B cell (primary cell): ENCODE data around the gene DDX21. TPM values are rescaled to one million over a fixed set of nuclear protein-coding genes. Genes with fewer than 3 reads are reported as not detected.
A peak's percentile ranks its signal among the peaks of the same experiment; 100 is the strongest.

Source experiments
- ATAC-seq: fragments of 200-7000 bp; cut with Tn5 transposase; one replicate; pipeline ENCODE4 v1.10.0; 2021; ENCODE audit warnings: low read depth, mild to moderate bottlenecking, moderate number of reproducible peaks, moderate library complexity
- CTCF ChIA-PET: fragments of 350-600 bp; sonication (Branson Sonifier 250); formaldehyde crosslinking; loops from one replicate; lab custom pipeline; 2021; ENCODE audit warnings: antibody characterized with exemption, inconsistent platforms; lab: Charles Lee
- POLR2A ChIA-PET: fragments of 350-600 bp; sonication (Branson Sonifier 250); formaldehyde crosslinking; loops from one replicate; lab custom pipeline; 2021; ENCODE audit warnings: antibody characterized with exemption; lab: Charles Lee
- DNase-seq: peaks from one replicate; pipeline ENCODE4 v3.0.0; 2013
- H2AFZ ChIP-seq: 2 replicates; pipeline ENCODE4 v1.6.1; 2012; ENCODE audit warnings: mild to moderate bottlenecking, low read depth, low read length; ENCODE audit not compliant: insufficient read depth, poor library complexity, severe bottlenecking
- H3K27ac ChIP-seq, 2 donors: 1 replicate in 1 of 2; 2 replicates in 1 of 2; pipeline ENCODE4 v1.5.1; 2012 to 2013; ENCODE audit warnings: low read length in 2 of 2, mild to moderate bottlenecking in 2 of 2, moderate library complexity in 1 of 2
- H3K27me3 ChIP-seq, 4 experiments: fragments of 200-600 bp in 1 of 4; sonication (generic) in 1 of 4; replicated peaks in 1 of 4; 1 replicate in 2 of 4; 2 replicates in 2 of 4; pipeline versions ENCODE4 v1.6.1 to v1.7.0; 2013 to 2016; ENCODE audit warnings: low read length in 3 of 4, mild to moderate bottlenecking in 2 of 4, mixed read lengths in 1 of 4, moderate library complexity in 1 of 4; ENCODE audit not compliant: insufficient read depth in 4 of 4, control insufficient read depth in 3 of 4; ENCODE audit errors: control extremely low read depth in 1 of 4
- H3K36me3 ChIP-seq, 2 experiments: replicated peaks in 1 of 2; 1 replicate in 1 of 2; 2 replicates in 1 of 2; pipeline versions ENCODE4 v1.6.1 to v1.7.1; 2013; ENCODE audit warnings: low read length in 1 of 2; ENCODE audit not compliant: insufficient read depth in 2 of 2, control insufficient read depth in 1 of 2; ENCODE audit errors: control extremely low read depth in 1 of 2, extremely low read depth in 1 of 2
- H3K4me1 ChIP-seq, 2 donors: fragments of 200-600 bp in 1 of 2; sonication (generic) in 1 of 2; 1 replicate in 1 of 2; 2 replicates in 1 of 2; pipeline versions ENCODE4 v1.5.1 to v1.6.1; 2013 to 2017; ENCODE audit warnings: low read length in 2 of 2; ENCODE audit not compliant: control insufficient read depth in 2 of 2, insufficient read depth in 2 of 2
- H3K4me2 ChIP-seq: replicated peaks from 2 replicates; pipeline ENCODE3; 2012; ENCODE audit warnings: mild to moderate bottlenecking, low read depth, low read length; ENCODE audit not compliant: poor library complexity, severe bottlenecking
- H3K4me3 ChIP-seq, 5 experiments: fragments of 200-600 bp in 1 of 5; sonication (generic) in 1 of 5; 1 replicate in 3 of 5; 2 replicates in 2 of 5; pipeline versions ENCODE4 v1.5.1 to v1.7.0; 2011 to 2016; ENCODE audit warnings: low read length in 4 of 5, mild to moderate bottlenecking in 4 of 5, low read depth in 2 of 5, control low read depth in 1 of 5, moderate library complexity in 1 of 5; ENCODE audit not compliant: insufficient read depth in 1 of 5; ENCODE audit errors: control extremely low read depth in 1 of 5, extremely low read depth in 1 of 5
- H3K79me2 ChIP-seq: fragments of 200-600 bp; sonication (generic); one replicate; pipeline ENCODE4 v1.6.0; 2016; ENCODE audit warnings: low read length; ENCODE audit not compliant: control insufficient read depth, insufficient read depth
- H3K9ac ChIP-seq: fragments of 200-600 bp; sonication (generic); 2 replicates; pipeline ENCODE4 v1.6.1; 2017; ENCODE audit warnings: mild to moderate bottlenecking, low read length, moderate library complexity
- H3K9me3 ChIP-seq, 3 donors: one replicate each; pipeline versions ENCODE4 v1.6.1 to v1.7.1; 2013; ENCODE audit warnings: low read length in 2 of 3; ENCODE audit not compliant: control insufficient read depth in 2 of 3, insufficient read depth in 1 of 3; ENCODE audit errors: control extremely low read depth in 1 of 3
- H4K20me1 ChIP-seq: 2 replicates; pipeline ENCODE4 v1.6.0; 2012; ENCODE audit warnings: mild to moderate bottlenecking, low read length; ENCODE audit not compliant: insufficient read depth, control insufficient read depth, poor library complexity, severe bottlenecking
- H3K27ac Mint-ChIP-seq: one replicate; pipeline ENCODE4 v1.8.0; 2021; ENCODE audit warnings: mixed read lengths
- H3K27me3 Mint-ChIP-seq: one replicate; pipeline ENCODE4 v1.8.0; 2021; ENCODE audit warnings: mixed read lengths
- H3K4me1 Mint-ChIP-seq: one replicate; pipeline ENCODE4 v1.8.0; 2021; ENCODE audit warnings: mixed read lengths
- H3K4me3 Mint-ChIP-seq: one replicate; pipeline ENCODE4 v1.8.0; 2021; ENCODE audit warnings: mixed read lengths
- H3K9me3 Mint-ChIP-seq: one replicate; pipeline ENCODE4 v1.8.0; 2022; ENCODE audit warnings: mixed read lengths; ENCODE audit not compliant: insufficient read depth
- EZH2 ChIP-seq: IDR thresholded peaks from 2 replicates; pipeline ENCODE4 v1.6.1; 2012; ENCODE audit warnings: borderline replicate concordance, low read depth, mild to moderate bottlenecking, moderate library complexity, low read length; ENCODE audit not compliant: insufficient read depth, poor library complexity, severe bottlenecking
- WGBS: methylation state at CpG from one replicate; pipeline ENCODE4 v1.1.5; 2013; ENCODE audit warnings: missing lambda C conversion rate; ENCODE audit not compliant: insufficient coverage; 5-methylcytosine and 5-hydroxymethylcytosine counted together
- intact Hi-C: fragments of 100-400 bp; cut with micrococcal nuclease; formaldehyde crosslinking; loops from one replicate; pipeline ENCODE4 v1.10.0; 2022
- polyA plus RNA-seq: library from polyadenylated mRNA; depleted of rRNA; stranded (reverse); fragments of >200 nt; gene quantifications from 2 replicates; pipeline ENCODE4 v1.2.3, GENCODE V29; 2012
- total RNA-seq, 2 donors: library from RNA; stranded (reverse); fragments of 120-200 nt in 1 of 2; gene quantifications; 1 replicate in 1 of 2; 2 replicates in 1 of 2; pipeline versions ENCODE4 v1.2.3 to v1.2.4, GENCODE V29; 2013 to 2022
- TF ChIP-seq, protein P1 (sequence below): fragments of 200-600 bp; IDR thresholded peaks from one replicate; pipeline ENCODE4 v1.8.0; 2022; ENCODE audit warnings: antibody characterized with exemption, mild to moderate bottlenecking

DDX21 gene
- total and polyA plus RNA-seq, 2 donors (not counting 1 experiment from before 2014, with no cell fraction given): 17.8 to 43.5 TPM

DNA sequence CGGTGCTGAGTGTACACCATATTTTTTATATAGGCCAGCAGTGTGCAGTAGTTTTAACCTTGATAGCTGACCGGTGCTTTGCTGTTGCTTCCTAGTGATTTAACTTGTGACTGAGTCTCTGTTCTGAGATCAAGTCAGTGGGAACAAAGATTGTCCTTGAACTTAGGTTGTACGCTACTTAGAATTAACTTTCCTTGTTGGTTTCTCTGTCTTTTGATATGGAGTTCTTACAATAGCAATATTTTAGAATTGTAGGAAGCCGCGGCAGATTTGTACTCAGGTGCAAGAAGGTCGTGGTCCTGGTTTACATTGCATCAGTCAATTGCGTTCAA, 1.3 kb downstream of the DDX21 start:
- peaks cover 7 to 32% of the 10 kb centered on the region in 2 donors for H3K4me1 ChIP-seq
- peaks cover 67% of the 10 kb centered on the region for H3K79me2 ChIP-seq
- peak overlapping the region; percentile 68 to 99 (median 94) for H3K4me3 ChIP-seq
- Mint-ChIP-seq H3K9me3 (no peaks in the 10 kb centered on the region), H3K27me3 (no peaks in the 10 kb centered on the region), H3K4me3 (peak overlapping the region; percentile 94), H3K27ac (peak overlapping the region; percentile 95), H3K4me1 (peaks cover 40% of the 10 kb centered on the region)
- no peak overlapping the region for H2AFZ ChIP-seq
- ATAC-seq (no peak), DNase-seq (no peak)
- H3K9ac ChIP-seq: peak overlapping the region; percentile 99
- peaks cover 0 to 22% of the 10 kb centered on the region in 2 experiments for H3K36me3 ChIP-seq
- WGBS: 71% methylated on average over 2 of the region's 7 CpGs
- no peaks in the 10 kb centered on the region for H3K9me3 ChIP-seq
- H4K20me1 ChIP-seq: peaks cover 33% of the 10 kb centered on the region
- ChIA-PET CTCF (interaction anchor here (3.1 kb wide), 1 partner anchor 137 kb away, joined by 47 read pairs; no protein-coding TSS in a partner anchor), POLR2A (interaction anchor here (3.1 kb wide), 1 partner anchor 56 kb away, joined by 11 read pairs; the partner anchor contains the start of gene DDX50)
- intact Hi-C loops: loop anchor here (2.0 to 10.0 kb wide), 4 partner anchors 236 to 880 kb away; partner anchors contain the start of genes CCAR1, HERC4 and RUFY2
- H3K27me3 ChIP-seq: no peaks in the 10 kb centered on the region
- peak overlapping the region; percentile 87 for H3K4me2 ChIP-seq
- H3K27ac ChIP-seq: peak overlapping the region; percentile 97 to 99
- TF ChIP-seq, protein P1, sequence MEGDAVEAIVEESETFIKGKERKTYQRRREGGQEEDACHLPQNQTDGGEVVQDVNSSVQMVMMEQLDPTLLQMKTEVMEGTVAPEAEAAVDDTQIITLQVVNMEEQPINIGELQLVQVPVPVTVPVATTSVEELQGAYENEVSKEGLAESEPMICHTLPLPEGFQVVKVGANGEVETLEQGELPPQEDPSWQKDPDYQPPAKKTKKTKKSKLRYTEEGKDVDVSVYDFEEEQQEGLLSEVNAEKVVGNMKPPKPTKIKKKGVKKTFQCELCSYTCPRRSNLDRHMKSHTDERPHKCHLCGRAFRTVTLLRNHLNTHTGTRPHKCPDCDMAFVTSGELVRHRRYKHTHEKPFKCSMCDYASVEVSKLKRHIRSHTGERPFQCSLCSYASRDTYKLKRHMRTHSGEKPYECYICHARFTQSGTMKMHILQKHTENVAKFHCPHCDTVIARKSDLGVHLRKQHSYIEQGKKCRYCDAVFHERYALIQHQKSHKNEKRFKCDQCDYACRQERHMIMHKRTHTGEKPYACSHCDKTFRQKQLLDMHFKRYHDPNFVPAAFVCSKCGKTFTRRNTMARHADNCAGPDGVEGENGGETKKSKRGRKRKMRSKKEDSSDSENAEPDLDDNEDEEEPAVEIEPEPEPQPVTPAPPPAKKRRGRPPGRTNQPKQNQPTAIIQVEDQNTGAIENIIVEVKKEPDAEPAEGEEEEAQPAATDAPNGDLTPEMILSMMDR: no peak
- TF ChIP-seq EZH2: no peak

DNA sequence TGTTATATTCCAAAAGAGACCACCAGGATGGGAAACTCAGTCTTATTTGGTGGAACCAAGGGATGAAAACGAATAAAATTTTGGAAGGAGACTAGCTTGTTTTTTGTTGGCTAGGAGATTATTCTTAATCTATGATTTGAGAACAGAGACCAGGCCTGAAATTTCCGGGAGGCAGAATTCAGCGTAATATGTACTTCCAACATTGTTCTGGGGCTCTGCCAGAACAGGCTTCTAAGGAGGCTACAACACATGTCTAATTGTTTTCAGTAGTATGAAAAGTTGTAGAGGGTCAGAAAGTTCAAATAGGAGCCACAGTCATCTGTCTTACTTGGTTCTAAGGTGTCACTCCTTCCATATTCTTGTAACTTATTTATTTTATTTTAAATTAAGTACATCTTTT, 1.7 kb downstream of the DDX21 start:
- Histone ChIP-seq H2AFZ (no peak overlapping the region), H3K4me2 (peak overlapping the region; percentile 87), H3K27me3 (no peaks in the 10 kb centered on the region), H3K36me3 (peaks cover 0 to 27% of the 10 kb centered on the region in 2 experiments), H3K9ac (peak overlapping the region; percentile 99), H3K4me3 (peak overlapping the region; percentile 68 to 99 (median 94)), H3K79me2 (peaks cover 71% of the 10 kb centered on the region), H4K20me1 (peaks cover 38% of the 10 kb centered on the region), H3K4me1 (peaks cover 7 to 32% of the 10 kb centered on the region in 2 donors), H3K27ac (peak overlapping the region; percentile 97 to 99), H3K9me3 (no peaks in the 10 kb centered on the region)
- peak overlapping the region; percentile 95 for H3K27ac Mint-ChIP-seq
- no peak for ATAC-seq
- TF ChIP-seq, protein P1: no peak
- TF ChIP-seq EZH2: no peak
- H3K4me3 Mint-ChIP-seq: peak overlapping the region; percentile 94
- H3K9me3 Mint-ChIP-seq: no peaks in the 10 kb centered on the region
- CTCF ChIA-PET: interaction anchor here (0.6 kb wide), 1 partner anchor 424 kb away, joined by 4 read pairs; no protein-coding TSS in a partner anchor
- peaks cover 40% of the 10 kb centered on the region for H3K4me1 Mint-ChIP-seq
- intact Hi-C loops: loop anchor here (2.0 to 10.0 kb wide), 4 partner anchors 237 to 880 kb away; partner anchors contain the start of genes CCAR1, HERC4 and RUFY2
- POLR2A ChIA-PET: interaction anchor here (3.1 kb wide), 1 partner anchor 57 kb away, joined by 11 read pairs; the partner anchor contains the start of gene DDX50
- no peaks in the 10 kb centered on the region for H3K27me3 Mint-ChIP-seq
- 81% methylated on average over 3 of the region's 3 CpGs for WGBS
- DNase-seq: no peak
